ENCODE results near the gene B3GNT3.

DNA sequence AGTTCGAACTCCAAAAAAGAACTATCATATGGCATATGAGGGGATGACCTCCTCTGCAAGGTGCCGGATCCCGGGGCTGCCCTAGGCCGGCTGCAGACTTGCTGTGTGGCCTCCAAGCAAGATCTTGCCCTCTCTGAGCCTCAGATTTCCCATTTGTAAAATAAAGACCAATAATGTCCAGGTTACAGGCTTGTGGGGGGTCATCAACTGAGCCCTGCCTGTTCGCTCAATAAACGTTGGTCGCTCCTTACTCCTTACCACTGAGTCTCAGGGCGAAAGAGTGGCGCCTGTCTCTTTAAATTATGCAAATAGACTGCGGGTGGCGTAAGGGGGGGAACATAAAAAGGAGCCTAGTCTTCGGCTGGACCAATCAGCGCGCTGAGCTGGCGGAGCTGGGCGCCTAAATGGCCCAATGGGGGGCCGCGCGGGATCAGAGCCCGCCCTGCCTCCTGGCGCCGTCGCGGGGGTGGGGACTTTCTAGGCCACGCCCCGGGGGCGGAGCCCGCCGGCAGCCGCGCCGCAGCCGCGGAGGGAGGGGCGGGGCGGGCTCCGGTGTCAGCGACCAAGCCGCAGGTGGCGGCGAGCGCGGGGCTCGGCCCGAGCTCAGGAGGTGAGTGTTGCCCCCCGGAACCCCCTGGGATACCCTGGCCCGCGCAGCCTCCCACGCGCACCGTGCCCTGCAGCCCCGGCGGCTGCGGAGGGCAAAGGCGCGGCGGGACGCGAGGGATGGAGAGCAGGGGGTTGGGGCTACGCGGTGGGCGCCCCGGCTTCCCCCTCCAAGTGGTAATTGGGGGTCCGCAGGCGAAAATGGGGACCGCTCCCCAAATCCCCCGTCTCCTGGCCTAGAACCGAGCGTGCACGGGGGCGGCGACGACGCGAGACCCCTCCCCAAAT lies 47.5 kb upstream of the B3GNT3 start:
- TF ChIP-seq, protein P1, sequence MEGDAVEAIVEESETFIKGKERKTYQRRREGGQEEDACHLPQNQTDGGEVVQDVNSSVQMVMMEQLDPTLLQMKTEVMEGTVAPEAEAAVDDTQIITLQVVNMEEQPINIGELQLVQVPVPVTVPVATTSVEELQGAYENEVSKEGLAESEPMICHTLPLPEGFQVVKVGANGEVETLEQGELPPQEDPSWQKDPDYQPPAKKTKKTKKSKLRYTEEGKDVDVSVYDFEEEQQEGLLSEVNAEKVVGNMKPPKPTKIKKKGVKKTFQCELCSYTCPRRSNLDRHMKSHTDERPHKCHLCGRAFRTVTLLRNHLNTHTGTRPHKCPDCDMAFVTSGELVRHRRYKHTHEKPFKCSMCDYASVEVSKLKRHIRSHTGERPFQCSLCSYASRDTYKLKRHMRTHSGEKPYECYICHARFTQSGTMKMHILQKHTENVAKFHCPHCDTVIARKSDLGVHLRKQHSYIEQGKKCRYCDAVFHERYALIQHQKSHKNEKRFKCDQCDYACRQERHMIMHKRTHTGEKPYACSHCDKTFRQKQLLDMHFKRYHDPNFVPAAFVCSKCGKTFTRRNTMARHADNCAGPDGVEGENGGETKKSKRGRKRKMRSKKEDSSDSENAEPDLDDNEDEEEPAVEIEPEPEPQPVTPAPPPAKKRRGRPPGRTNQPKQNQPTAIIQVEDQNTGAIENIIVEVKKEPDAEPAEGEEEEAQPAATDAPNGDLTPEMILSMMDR (IDR thresholded peaks at IDR 0.05; ENCODE audit: insufficient read depth, low read depth, low read length) = no peak
- TF ChIP-seq EZH2 (IDR thresholded peaks at IDR 0.05; ENCODE audit: insufficient read depth, low read length) = no peak

Measured in astrocyte (in vitro differentiated cells and primary cell).